ENCODE data around the gene ARFGAP3. TPM values are rescaled to one million over a fixed set of nuclear protein-coding genes. Genes with fewer than 3 reads are reported as not detected.

Gene ARFGAP3
- polyA plus RNA-seq, 2 of the 4 experiments (the other 2 are of a cell fraction): 19.1 to 39.0 TPM

GRCh38 chr22:42772647-42773046, 84.4 kb downstream of the ARFGAP3 start:
- WGBS (ENCODE audit: missing lambda C conversion rate): 67% methylated on average over 3 of the region's 3 CpGs
- Histone ChIP-seq H3K4me3 (no peak overlapping the region), H3K4me2 (no peak overlapping the region), H3K27ac (peak overlapping the region in 1 of 2 experiments; percentile 43; a peak in 3 of 6 replicates), H3K4me1 (peaks cover 8% of the 10 kb centered on the region), H3K9me3 (no peaks in the 10 kb centered on the region)
- TF ChIP-seq HES2 (IDR thresholded peaks at IDR 0.05) (no peak), ESRRA (IDR thresholded peaks at IDR 0.05; ENCODE audit: borderline replicate concordance, low read length) (no peak), FOSB (CRISPR knock-in tag; IDR thresholded peaks at IDR 0.05) (no peak), CTCF (IDR thresholded peaks at IDR 0.05) (no peak), MYC (IDR thresholded peaks at IDR 0.05; ENCODE audit: borderline replicate concordance, low read length) (no peak), MAZ (IDR thresholded peaks at IDR 0.05; ENCODE audit: borderline replicate concordance, low read depth, low read length) (no peak), SMC3 (IDR thresholded peaks at IDR 0.05) (no peak), NR3C1 (IDR thresholded peaks at IDR 0.05) (no peak), HDAC2 (IDR thresholded peaks at IDR 0.05) (no peak), TFCP2L1 (CRISPR knock-in tag; IDR thresholded peaks at IDR 0.05) (no peak), RNF2 (IDR thresholded peaks at IDR 0.05; ENCODE audit: borderline replicate concordance, low read depth) (no peak), CHD2 (IDR thresholded peaks at IDR 0.05; ENCODE audit: low read length, partially characterized antibody) (no peak), ZC3H11A (IDR thresholded peaks at IDR 0.05) (no peak)
- DNase-seq (ENCODE audit: low read depth in 1 of 2, low spot score in 1 of 2) (no peak), FAIRE-seq (no peak), ATAC-seq (no peak)
- POLR2A ChIA-PET: no interaction called here
- CTCF ChIA-PET: no interaction called here

- Histone ChIP-seq H3K27ac (peak overlapping the region; percentile 38 to 80; a peak in 3 of 6 replicates), H3K4me2 (no peak overlapping the region), H3K4me3 (no peak overlapping the region), H3K9me3 (no peaks in the 10 kb centered on the region), H3K4me1 (peaks cover 8% of the 10 kb centered on the region)
- POLR2A ChIA-PET: no interaction called here
- DNase-seq (ENCODE audit: low read depth in 1 of 2, low spot score in 1 of 2): no peak
- CTCF ChIA-PET: interaction anchor here (1.0 to 1.7 kb wide), 3 partner anchors 9 to 319 kb away, joined by 3 to 5 read pairs (median 4); no protein-coding TSS in a partner anchor
- no peak for TF ChIP-seq JUN (IDR thresholded peaks at IDR 0.05)
- no peak for TF ChIP-seq E2F6 (IDR thresholded peaks at IDR 0.05; ENCODE audit: borderline replicate concordance, low read depth)
- no peak for TF ChIP-seq HOXB5 (CRISPR knock-in tag; IDR thresholded peaks at IDR 0.05)
- no peak for TF ChIP-seq RNF2 (IDR thresholded peaks at IDR 0.05; ENCODE audit: borderline replicate concordance, low read depth)
- TF ChIP-seq TP53 (CRISPR knock-in tag; IDR thresholded peaks at IDR 0.05): no peak
- no peak for TF ChIP-seq EHF (CRISPR knock-in tag; IDR thresholded peaks at IDR 0.05)
- TF ChIP-seq HDAC2 (IDR thresholded peaks at IDR 0.05): no peak
- no peak for TF ChIP-seq HOXA7 (CRISPR knock-in tag; IDR thresholded peaks at IDR 0.05)
- no peak for TF ChIP-seq HEYL (CRISPR knock-in tag; IDR thresholded peaks at IDR 0.05)
- TF ChIP-seq MAFK (IDR thresholded peaks at IDR 0.05; ENCODE audit: partially characterized antibody): no peak
- FAIRE-seq: no peak
- 82% methylated on average over 13 of the region's 15 CpGs for WGBS (ENCODE audit: missing lambda C conversion rate)
- ATAC-seq: no peak
These were observed 86.0 kb downstream of the ARFGAP3 start for GRCh38 chr22:42770941-42771647.

GRCh38 chr22:42770448-42770726, 86.7 kb downstream of the ARFGAP3 start:
- POLR2A ChIA-PET: no interaction called here
- Histone ChIP-seq H3K4me1 (peaks cover 12% of the 10 kb centered on the region), H3K27ac (peak overlapping the region; percentile 17 to 80; a peak in 4 of 6 replicates), H3K9me3 (no peaks in the 10 kb centered on the region), H3K4me2 (peak overlapping the region; percentile 46; the same call in 2 of the 3 replicates), H3K4me3 (no peak overlapping the region)
- WGBS (ENCODE audit: missing lambda C conversion rate): 96% methylated on average over 4 of the region's 4 CpGs
- no peak for FAIRE-seq
- CTCF ChIA-PET: interaction anchor here (1.0 to 1.7 kb wide), 3 partner anchors 10 to 320 kb away, joined by 3 to 5 read pairs (median 4); no protein-coding TSS in a partner anchor
- ATAC-seq: no peak
- DNase-seq (ENCODE audit: low read depth in 1 of 2, low spot score in 1 of 2): no peak
- no peak for TF ChIP-seq FOXS1 (CRISPR knock-in tag; IDR thresholded peaks at IDR 0.05)
- no peak for TF ChIP-seq E2F6 (IDR thresholded peaks at IDR 0.05; ENCODE audit: borderline replicate concordance, low read depth)
- TF ChIP-seq USF2 (IDR thresholded peaks at IDR 0.05): no peak
- TF ChIP-seq ZSCAN20 (CRISPR knock-in tag; IDR thresholded peaks at IDR 0.05): no peak
- TF ChIP-seq PHF8 (IDR thresholded peaks at IDR 0.05; ENCODE audit: borderline replicate concordance, low read depth): no peak
- no peak for TF ChIP-seq REST (IDR thresholded peaks at IDR 0.05)
- no peak for TF ChIP-seq MYC (IDR thresholded peaks at IDR 0.05; ENCODE audit: borderline replicate concordance, low read length)
- TF ChIP-seq POLR2AphosphoS2 (conservative IDR thresholded peaks at IDR 0.05; ENCODE audit: low read length): no peak
